Caki2 (cell line): ENCODE results near the gene REM2. TPM values are rescaled to one million over a fixed set of nuclear protein-coding genes. Genes with fewer than 3 reads are reported as not detected.
"Not testable (repeated sequence)": the region's sequence is repeated elsewhere in the genome, so short reads cannot be mapped to it uniquely, and the experiment has no call there.

Experiments
- DNase-seq: peaks from one replicate; pipeline ENCODE4 v3.0.0-alpha.2; 2015; ENCODE audit warnings: low read depth
- in situ Hi-C: cut with HindIII; loops from 2 replicates; pipeline ENCODE4 v1.10.0; 2016; ENCODE audit warnings: low sequenced_read_pairs, low pct_unique_long_range_greater_than_20kb, mixed read lengths
- total RNA-seq: library from RNA; depleted of rRNA; stranded (reverse); fragments of >200 nt; shearing (Covaris generic); gene quantifications from 2 replicates; pipeline ENCODE4 v1.2.3, GENCODE V29; 2014; ENCODE audit warnings: low replicate concordance

REM2 gene
- total RNA-seq, 1 experiment from 2014 or later, result not detected

DNA sequence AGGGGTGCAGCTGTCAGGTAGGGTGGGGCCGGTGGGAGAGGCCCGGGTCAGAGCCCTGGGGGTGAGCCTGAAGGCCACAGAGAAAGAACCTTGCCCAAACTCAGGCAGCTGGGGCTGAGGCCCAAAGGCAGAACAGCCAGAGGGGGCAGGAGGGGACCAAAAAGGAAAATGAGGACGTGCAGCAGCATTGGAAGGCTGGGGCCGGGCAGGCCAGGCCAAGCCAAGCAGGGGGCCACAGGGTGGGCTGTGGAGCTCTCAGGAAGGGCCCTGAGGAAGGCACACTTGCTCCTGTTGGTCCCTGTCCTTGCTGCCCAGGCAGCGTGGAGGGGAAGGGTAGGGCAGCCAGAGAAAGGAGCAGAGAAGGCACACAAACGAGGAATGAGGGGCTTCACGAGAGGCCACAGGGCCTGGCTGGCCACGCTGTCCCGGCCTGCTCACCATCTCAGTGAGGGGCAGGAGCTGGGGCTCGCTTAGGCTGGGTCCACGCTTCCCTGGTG is 36.2 kb upstream of the REM2 start:
- in situ Hi-C loops, result no loop called here
- DNase-seq, result no peak

DNA sequence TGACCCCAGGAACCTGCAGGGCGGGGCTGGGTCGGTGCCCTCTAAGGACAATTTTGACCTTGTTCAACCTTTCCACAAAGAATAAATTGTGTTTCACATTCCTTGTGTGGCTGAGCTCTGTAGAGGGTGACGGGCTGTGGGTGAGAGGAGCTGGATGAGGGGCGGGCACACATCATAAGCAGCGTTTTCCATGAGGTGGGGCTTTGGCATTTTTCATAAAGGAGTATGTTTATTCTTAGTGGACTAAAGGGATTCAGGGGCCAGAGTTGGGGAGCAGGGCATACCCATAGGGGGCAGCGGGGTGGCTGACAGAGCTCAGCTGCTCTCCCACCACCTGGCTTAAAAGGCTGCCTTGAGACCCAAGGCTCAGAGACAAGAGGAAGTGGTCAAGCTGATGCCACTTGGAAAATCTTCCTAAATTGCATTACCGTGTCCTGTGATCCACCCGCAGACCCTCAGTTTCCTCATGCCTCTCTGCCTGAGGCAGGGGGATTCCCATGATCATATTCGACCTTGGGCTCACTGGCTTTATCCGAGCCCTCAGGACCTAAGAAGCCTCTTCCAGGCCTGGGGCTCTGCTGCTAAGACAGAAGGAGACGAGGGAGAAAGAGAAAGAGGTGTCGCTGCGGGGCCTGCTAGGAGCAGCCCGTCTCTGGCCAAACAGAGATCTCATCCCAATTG is 35.2 kb upstream of the REM2 start:
- in situ Hi-C loops, result no loop called here
- no peak for DNase-seq

DNA sequence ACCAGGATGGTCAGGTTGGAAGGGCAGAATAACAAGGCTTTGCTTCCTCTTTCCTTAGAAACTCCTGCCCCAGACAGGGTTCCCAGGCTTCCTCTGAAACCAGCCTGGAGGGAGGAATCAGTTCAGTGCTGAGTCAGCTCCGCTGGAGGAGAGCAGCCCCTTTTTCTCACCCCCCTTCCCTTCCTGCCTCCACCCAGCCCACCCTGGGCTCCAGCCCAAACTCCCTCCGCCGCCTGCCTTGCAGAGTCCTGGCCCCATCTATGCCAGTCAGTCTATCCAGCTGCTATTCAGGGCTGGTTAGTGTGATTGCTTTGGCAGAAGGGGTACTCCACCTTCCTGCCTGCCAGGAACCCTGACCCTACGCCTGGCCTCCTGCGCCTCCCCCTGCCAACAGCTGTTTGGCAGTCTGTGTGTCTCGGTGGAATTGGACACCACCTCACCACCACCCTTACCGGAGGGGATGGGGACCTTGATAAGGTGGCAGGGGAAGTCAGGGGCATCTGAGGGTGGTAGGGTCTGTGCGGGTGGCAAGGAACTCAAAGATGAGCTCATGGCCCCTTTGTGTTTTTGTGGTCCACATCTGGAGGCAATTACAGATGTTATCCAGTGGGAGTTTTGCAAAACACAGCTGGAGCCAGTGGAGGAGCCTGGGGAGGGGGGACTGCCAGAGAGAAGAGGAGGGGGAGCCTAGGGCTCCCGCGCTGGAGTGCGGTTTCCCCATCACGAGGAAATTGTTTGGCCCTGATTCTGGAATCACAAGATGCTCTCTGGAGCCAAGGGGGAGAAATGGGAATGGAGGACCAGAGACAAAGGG is 34.5 kb upstream of the REM2 start:
- DNase-seq, result no peak
- in situ Hi-C loops, result no loop called here

DNA sequence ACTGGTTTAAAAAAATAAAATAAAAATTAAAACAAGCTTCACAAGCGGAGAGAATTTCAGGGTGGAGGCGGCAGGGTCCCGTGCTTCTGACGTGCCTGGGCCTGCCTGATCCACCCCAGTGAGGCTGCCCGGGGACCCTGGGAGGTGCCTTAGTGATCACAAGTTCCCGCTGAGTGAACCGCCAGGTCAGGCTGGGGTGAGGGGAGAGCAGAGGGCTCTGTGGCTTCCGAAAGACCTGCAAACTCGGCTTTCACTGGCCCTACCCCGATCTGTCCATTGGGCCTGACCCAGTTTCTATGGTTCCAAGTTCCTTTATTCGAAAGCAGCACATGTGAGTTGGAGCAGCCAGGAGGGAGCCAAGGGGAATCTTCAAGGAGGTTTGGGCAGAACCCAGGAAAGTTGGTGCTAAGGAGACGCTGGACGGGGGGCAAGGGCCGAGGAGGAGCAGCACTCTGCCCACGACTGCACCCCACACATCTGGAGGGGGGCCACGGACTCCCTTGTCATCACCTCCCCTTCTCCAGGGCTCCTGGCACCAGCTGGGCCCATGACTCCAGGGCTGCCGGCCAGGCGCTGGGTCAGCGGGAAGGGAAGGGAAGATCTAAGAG is 33.7 kb upstream of the REM2 start:
- in situ Hi-C loops, result no loop called here
- no peak for DNase-seq

DNA sequence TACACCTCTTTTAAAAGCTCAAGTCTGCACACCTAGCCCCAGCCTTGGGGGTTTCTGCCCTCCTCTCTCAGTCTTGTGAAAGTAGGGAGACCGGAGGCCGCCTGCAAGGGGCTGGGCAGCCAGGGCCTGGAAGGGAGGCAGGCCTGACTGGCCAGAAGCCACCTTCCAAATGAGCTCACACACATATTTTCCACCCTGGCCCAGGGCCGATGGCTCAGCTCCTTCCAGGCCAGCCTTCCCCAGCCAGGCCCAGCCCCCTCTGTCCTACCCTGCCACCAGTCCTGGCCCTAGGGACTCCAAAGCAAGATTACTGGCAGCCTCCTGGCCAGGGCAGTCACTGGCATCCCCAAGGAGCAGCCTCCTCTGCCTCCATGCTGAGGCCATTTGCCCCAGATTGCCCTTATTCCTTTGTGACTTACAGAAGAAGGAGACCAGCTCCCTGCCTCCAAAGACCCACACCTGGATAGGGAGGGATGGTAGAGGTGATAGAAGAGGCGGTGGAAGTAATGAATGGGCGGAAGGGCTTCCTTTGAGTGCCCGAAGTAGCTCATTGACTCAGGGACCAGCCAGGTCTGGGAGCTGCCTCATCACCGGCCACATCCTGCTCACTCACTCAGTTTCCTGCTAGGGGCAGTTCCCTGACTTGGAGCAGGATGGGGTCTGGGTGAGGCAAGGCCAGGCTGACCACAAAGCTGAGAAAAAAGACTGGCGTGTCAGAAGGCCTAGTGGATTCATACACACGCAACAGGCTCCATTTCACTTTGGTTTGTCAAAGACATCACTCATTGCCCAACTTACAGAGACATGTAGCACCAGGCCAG is 31.9 kb upstream of the REM2 start:
- in situ Hi-C loops, result no loop called here
- DNase-seq, result no peak

DNA sequence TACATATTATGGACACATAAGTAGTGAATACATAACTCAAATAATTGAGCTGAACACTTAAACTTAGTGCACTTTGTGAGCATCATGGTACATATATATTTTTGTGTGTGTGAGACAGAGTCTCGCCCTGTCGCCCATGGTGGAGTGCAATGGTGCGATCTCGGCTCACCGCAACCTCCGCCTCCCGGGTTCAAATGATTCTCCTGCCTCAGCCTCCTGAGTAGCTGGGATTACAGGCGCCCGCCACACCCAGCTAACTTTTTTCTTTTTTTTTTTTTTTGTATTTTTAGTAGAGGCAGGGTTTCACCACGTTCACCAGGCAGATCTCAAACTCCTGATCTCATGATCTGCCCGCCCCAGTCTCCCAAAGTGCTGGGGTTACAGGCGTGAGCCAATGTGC is 30.8 kb upstream of the REM2 start:
- in situ Hi-C loops, DNase-seq: not testable (repeated sequence)

DNA sequence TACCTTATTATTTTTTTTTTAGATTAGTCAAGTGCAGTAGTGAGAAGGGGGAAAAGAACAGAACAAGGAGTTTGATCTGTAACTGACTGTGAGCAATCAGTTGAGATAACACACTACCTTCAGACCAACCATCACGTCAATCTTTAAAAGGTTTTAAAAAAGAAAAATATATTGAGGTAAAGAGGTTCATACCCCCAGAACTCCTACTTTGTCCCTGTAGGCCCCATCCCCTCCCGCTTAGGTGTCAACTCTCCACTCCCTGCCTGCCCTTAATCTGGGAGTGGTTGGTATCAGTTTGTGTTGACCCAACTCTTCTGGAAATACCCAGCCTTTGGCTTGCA is 30.5 kb upstream of the REM2 start:
- in situ Hi-C loops, result no loop called here
- no peak for DNase-seq

DNA sequence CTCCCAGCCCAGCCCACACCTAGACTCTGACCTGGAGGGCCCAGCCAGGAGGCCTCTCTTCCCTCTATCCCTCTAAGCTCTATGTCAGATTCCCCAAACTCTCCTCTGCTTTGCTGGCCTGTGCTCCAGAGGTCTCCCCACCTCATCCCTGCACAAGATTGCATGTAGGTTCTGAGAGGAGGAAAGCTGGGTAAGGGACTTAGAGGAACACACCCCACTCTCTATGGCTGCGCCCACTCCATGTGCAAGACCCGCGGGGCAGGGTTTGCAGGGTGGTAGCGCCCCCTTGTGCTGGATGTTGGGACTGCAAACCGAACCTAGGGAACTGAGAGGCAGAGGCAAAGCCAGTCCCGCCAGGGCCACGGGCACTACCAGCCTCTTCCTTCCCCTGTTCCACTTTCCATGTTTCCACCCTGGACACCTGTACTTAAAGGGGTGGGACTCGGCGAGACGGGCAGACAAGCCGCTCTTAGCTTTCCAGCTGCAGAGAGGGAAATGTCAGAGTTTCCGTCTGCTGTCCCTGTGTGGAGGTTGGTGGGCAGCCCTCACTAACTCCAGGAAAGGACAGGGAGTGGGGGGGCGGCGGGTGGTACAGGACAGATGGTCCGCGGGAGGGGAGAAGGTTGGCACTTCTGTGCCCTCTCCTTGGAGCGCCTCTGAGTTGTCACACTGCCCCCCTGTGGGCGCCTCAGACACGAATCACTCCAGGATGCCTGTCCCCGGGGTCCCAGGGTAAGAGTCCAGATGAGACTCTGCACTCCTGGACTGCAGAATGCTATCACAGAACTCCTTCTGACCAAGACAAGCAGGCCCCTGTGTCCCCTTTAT is 29.9 kb upstream of the REM2 start:
- in situ Hi-C loops, result no loop called here

DNA sequence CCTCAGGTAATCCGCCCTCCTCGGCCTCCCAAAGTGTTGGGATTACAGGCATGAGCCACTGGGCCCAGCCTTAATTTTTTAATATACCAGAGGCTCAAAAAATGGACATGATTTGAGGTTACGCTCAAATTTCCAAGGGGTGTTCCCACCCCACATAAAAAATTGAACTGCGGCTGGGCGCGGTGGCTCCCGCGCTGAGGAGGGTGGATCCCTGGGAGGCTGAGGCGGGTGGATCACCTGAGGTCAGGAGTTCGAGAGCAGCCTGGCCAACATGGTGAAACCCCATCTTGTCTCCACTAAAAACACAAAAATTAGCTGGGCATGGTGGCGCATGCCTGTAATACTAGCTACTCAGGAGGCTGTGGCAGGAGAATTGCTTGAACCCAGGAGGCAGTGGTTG is 28.7 kb upstream of the REM2 start:
- DNase-seq, in situ Hi-C loops: not testable (repeated sequence)

More for the DNA sequence above, 29.9 kb upstream of the REM2 start:
- peak; percentile 69 for DNase-seq

DNA sequence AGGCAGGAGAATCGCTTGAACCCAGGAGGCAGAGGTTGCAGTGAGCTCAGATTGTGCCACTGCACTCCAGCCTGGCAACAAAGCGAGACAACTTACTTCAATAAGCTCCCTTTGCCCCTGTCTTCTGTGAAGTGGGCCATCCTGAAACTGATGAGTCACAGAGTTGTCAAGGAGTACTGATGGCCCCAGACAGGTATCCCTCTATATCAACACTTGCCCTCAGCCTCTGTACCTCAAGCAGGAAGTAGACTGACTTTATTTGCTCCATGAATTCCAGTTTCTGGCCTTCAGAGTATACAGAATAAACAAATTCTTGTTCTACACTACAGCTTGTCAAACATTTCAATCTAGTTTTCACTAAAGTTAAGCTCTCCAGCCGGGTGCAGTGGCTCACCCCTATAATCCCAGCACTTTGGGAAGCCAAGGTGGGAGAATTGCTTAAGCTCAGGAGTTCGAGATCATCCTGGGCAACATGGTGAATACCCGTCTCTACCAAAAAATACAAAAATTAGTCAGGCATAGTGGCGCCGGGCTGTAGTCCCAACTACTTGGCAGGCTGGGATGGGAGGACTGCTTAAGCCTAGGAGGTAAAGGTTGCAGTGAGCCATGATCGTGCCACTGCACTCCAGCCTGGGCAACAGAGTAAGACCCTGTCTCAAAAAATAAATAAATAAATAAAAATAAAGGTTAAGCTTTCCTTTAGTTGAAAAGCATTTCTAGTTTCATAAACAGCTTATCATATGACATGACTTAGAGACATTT is 27.9 kb upstream of the REM2 start:
- in situ Hi-C loops, result no loop called here
- peak; percentile 15 for DNase-seq

DNA sequence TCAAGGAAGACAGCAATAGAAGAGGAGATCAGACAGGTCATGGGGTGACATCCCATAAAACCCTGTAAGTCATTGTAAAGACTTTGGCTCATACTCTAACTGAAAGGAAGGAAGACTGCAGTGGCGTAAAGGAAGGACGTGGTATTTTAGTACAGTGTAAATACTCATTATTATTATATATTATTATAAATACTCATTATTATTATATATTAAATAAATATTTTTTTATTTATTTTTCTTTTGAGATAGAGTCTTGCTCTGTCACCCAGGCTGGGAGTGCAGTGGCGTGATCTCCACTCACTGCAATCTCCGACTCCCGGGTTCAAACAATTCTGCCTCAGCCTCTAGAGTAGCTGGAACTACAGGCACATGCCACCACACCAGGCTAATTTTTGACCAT is 26.6 kb upstream of the REM2 start:
- DNase-seq, result no peak
- in situ Hi-C loops, result no loop called here

DNA sequence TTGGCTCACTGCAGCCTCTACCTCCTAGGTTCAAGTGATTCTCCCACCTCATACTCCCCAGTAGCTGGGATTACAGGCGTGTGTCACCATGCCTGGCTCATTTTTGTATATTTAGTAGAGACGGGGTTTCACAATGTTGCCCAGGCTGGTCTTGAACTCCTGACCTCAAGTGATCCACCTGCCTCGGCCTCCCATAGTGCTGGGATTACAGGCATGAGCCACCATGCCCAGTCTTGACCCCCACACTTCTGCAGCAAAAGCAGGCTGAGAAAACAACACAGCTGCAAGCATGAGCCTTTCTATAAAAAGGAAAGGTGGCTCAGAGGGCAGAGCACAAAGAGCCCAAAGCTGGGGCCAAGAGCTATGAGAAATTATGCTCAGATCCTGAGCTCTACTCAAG is 22.6 kb upstream of the REM2 start:
- DNase-seq, in situ Hi-C loops: not testable (repeated sequence)

DNA sequence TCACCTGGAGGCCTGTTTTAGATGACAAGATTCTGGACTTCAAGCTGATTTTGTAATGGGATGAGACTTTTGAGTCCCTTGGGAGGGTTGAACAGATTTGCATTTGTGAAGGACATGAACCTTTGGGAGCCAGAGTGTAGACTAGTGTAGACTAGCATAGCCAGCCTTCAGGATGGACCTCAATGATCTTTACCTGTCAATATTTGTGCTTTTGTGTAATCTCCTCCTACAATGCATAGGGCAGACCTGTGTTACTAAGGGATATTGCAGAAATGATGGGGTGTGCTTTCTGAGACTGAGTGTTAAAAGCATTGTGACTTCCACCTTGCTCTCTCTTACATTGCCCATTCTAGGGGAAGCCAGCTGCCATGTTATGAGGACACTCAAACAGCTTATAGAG is 21.4 kb upstream of the REM2 start:
- in situ Hi-C loops, result no loop called here

DNA sequence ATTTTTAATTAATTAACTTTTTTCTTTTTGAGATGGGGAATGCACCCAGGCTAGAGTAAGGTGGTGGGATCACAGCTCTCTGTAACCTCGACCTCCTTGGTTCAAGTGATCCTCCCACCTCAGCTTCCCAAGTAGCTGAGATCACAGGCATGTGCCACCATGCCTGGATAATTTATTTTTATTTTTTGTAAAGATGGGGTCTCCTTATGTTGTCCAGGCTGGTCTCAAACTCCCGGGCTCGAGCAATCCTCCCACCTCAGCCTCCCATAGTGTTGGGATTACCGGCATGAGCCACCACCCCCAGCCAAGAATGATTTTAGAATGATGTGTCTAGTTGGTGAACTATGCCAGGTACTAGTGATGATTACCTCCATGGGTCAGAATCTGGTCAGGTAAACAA is 18.0 kb upstream of the REM2 start:
- in situ Hi-C loops, result no loop called here
- no peak for DNase-seq

More for the DNA sequence above, 21.4 kb upstream of the REM2 start:
- DNase-seq, result no peak

DNA sequence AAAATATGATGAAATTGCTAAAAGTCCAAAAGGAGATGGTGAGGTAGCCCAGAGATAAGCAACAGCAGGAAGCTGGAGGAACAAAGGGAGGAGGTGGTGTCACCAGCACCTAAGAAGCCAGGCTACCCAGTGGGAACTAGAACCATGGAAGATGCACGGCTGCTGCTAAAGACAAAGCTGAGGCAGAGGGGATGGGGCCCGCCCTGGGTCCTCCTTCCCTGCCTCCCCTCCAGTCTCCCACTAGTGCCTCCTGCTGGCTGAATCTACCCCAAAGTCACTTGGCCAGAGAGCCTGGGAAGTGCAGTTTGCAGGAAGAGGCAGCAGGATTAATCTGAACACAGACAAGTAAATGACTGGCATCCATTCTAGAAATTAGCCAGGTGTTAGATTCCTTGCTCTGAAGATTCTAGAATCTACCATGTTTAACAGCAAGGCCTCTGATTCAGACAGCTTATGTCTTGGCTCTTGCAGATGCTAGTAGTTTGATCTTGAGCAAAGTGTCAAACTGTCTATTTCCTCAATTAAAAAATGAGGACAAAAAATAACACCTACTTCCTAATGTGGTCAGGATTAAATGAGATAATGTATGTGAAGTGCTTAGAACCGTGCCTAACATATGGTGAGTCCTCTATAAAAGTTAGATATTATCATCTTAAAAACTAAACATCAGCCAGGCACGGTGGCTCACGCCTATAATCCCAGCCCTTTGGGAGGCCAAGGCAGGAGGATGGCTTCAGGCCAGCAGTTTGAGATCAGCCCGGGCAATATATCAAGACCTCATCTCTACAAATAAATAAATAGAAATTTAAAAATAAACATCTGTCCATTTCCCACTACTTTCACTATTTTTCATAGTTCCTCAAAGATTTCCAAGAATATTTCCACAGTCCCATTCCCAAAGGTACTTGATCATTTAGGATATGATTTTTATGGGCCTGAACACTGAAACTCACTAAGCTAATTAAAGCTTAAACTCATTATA is 17.3 kb upstream of the REM2 start:
- in situ Hi-C loops, result no loop called here
- DNase-seq, result no peak

DNA sequence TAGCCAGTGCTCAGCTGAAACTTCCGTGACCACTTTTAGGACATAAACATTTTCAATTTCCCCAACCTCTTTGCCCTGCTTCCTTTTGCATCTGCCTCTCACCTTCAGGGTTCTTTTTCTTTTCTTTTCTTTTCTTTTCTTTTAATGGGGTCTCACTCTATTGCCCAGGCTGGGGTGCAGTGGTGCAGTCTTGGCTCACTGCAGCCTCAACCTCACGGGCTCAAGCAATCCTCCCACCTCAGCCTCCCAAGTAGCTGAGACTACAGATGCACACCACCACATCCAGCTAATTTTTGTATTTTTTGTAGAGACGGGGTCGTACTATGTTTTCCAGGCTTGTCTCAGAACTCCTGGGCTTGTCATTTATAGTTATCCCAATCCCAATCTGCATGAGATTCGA is 16.1 kb upstream of the REM2 start:
- no peak for DNase-seq
- in situ Hi-C loops, result no loop called here
